Psoas muscle (tissue), 8 donors: ENCODE measurements around the gene RYR1. TPM values are rescaled to one million over a fixed set of nuclear protein-coding genes. Genes with fewer than 3 reads are reported as not detected.
"Not testable (repeated sequence)": the region's sequence is repeated elsewhere in the genome, so short reads cannot be mapped to it uniquely, and the experiment has no call there.

Experiments used
- ATAC-seq, 4 donors: fragments of 200-7000 bp; cut with Tn5 transposase; one replicate each; pipeline ENCODE4 v1.9.1; 2020; ENCODE audit warnings: moderate library complexity in 3 of 4, mild to moderate bottlenecking in 2 of 4
- DNase-seq, 2 donors: peaks; one replicate each; pipeline ENCODE4 v3.0.0-alpha.2; 2020
- H3K27ac ChIP-seq: fragments of 200-600 bp; one replicate; pipeline ENCODE4 v1.8.0; 2022
- H3K27me3 ChIP-seq, 3 donors: fragments of 200-600 bp in 1 of 3; one replicate each; pipeline versions ENCODE4 v1.6.1 to v1.8.0; 2013 to 2022; ENCODE audit warnings: low read length in 2 of 3, mild to moderate bottlenecking in 2 of 3, moderate library complexity in 1 of 3; ENCODE audit not compliant: insufficient read depth in 3 of 3
- H3K36me3 ChIP-seq, 2 donors: fragments of 200-600 bp in 1 of 2; one replicate each; pipeline versions ENCODE4 v1.6.1 to v1.8.0; 2013 to 2022; ENCODE audit warnings: low read depth in 1 of 2, mild to moderate bottlenecking in 1 of 2, moderate library complexity in 1 of 2; ENCODE audit not compliant: insufficient read depth in 1 of 2
- H3K4me1 ChIP-seq: fragments of 200-600 bp; one replicate; pipeline ENCODE4 v1.8.0; 2022
- H3K4me3 ChIP-seq: fragments of 200-600 bp; one replicate; pipeline ENCODE4 v1.8.0; 2022; ENCODE audit warnings: mild to moderate bottlenecking
- H3K9me3 ChIP-seq: fragments of 200-600 bp; one replicate; pipeline ENCODE4 v1.8.0; 2022
- WGBS, 3 donors: extraction: QIAGEN DNeasy Blood & Tissue Kit; methylation state at CpG; one replicate each; pipeline versions ENCODE4 v1.1.6 to v1.1.7; 2013; 5-methylcytosine and 5-hydroxymethylcytosine counted together
- intact Hi-C, 2 donors: fragments of 100-400 bp; cut with DNase I; formaldehyde crosslinking; loops; one replicate each; pipeline versions ENCODE4 v1.11.0 to v1.14.2; 2022
- polyA plus RNA-seq, 3 donors: library from polyadenylated mRNA; stranded (reverse); fragments of 200-250 nt; gene quantifications; one replicate each; pipeline ENCODE4 v1.2.3, GENCODE V29; 2013
- total RNA-seq, 4 donors: library from RNA; stranded (reverse); fragmentation: NEBNext Ultra II Directional in 2 of 4; extraction: Animal tissue kit (Norgen Biotek cat#: 25700) in 2 of 4; gene quantifications; one replicate each; pipeline versions ENCODE4 v1.2.1 to v1.2.4, GENCODE V29; 2021 to 2023
- TF ChIP-seq, protein P1 (sequence below): fragments of 200-600 bp; IDR thresholded peaks from one replicate; pipeline ENCODE4 v1.8.0; 2022; ENCODE audit warnings: antibody characterized with exemption
- donor health status: healthy with polysubstance abuse.
- donor health status: DM: no; HTN: no; CAD: no; lungs with moderate emphysema.
- donor health status: Bipolar disorder and iron deficiency.
- donor health status: healthy.
- donor health status: DM: yes; HTN: yes; CAD: no.
- donor health status: DM: no; HTN: no; CAD: no.
- donor health status: DM: no; HTN: no; CAD: no.
- donor health status: DM: yes; HTN: yes; CAD: no.

RYR1 gene
- total and polyA plus RNA-seq, 7 donors = 56.0 to 1,211 (median 572) TPM

DNA sequence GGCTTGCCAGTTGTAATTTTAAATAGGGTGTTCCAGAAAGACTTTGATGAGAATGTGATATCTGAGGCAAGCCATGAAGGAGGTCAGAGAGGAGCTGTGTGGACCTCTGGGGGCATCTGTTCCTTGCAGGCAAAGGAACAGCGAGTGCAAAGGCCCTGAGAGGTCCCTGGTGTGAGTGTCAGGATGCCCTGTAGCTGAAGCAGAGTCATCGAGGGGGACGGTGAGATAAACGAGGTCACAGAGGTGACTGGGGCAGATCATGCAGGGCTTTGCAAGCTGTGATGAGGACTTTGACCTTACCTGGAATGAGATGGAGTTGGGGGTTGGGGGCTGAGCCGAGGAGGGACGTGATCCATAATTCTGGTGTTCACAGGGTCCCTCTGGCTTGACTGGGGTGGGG is 75.0 kb downstream of the RYR1 start:
- 73 to 76% (median 75%) methylated on average over 6 of the region's 6 CpGs for WGBS, 3 donors
- peaks cover 2 to 96% of the 10 kb centered on the region in 2 donors for H3K36me3 ChIP-seq
- H3K9me3 ChIP-seq = no peaks in the 10 kb centered on the region
- H3K4me1 ChIP-seq = no peaks in the 10 kb centered on the region
- H3K4me3 ChIP-seq = no peak overlapping the region
- H3K27me3 ChIP-seq = no peaks in the 10 kb centered on the region
- ATAC-seq (no peak), DNase-seq (no peak)
- intact Hi-C loops = no loop called here
- TF ChIP-seq, protein P1, sequence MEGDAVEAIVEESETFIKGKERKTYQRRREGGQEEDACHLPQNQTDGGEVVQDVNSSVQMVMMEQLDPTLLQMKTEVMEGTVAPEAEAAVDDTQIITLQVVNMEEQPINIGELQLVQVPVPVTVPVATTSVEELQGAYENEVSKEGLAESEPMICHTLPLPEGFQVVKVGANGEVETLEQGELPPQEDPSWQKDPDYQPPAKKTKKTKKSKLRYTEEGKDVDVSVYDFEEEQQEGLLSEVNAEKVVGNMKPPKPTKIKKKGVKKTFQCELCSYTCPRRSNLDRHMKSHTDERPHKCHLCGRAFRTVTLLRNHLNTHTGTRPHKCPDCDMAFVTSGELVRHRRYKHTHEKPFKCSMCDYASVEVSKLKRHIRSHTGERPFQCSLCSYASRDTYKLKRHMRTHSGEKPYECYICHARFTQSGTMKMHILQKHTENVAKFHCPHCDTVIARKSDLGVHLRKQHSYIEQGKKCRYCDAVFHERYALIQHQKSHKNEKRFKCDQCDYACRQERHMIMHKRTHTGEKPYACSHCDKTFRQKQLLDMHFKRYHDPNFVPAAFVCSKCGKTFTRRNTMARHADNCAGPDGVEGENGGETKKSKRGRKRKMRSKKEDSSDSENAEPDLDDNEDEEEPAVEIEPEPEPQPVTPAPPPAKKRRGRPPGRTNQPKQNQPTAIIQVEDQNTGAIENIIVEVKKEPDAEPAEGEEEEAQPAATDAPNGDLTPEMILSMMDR = no peak
- H3K27ac ChIP-seq = no peak overlapping the region

DNA sequence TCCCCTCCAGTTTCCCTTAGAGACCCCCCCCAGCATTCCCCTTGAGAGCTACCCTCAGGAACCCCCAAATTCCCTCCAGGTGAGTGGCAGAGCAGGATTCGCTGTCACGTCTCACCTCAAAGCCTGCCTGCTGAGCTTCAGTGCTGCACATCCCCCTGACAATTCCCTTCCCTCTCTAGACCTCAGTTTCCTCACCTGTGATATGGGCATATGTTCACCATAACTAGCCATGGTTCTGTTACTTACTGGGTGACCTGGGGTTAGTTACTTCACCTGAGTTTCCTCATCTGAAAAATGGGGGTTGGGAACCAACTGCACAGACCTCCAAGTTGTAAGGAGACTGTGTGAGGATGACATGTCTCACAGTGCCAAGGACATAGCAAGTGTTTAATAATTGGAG is 75.5 kb downstream of the RYR1 start:
- intact Hi-C loops = no loop called here
- H3K9me3 ChIP-seq = no peaks in the 10 kb centered on the region
- 91 to 100% (median 96%) methylated on average over 2 of the region's 2 CpGs for WGBS, 3 donors
- DNase-seq = no peak
- peaks cover 2 to 96% of the 10 kb centered on the region in 2 donors for H3K36me3 ChIP-seq
- no peak for ATAC-seq
- TF ChIP-seq, protein P1 = no peak
- peaks cover 3% of the 10 kb centered on the region for H3K4me1 ChIP-seq
- no peaks in the 10 kb centered on the region for H3K27me3 ChIP-seq
- no peak overlapping the region for H3K4me3 ChIP-seq
- H3K27ac ChIP-seq = no peak overlapping the region

- Histone ChIP-seq H3K9me3 (no peaks in the 10 kb centered on the region), H3K36me3 (peaks cover 0 to 96% of the 10 kb centered on the region in 2 donors), H3K27me3 (no peaks in the 10 kb centered on the region), H3K27ac (no peak overlapping the region), H3K4me1 (peaks cover 3% of the 10 kb centered on the region), H3K4me3 (no peak overlapping the region)
- intact Hi-C loops = no loop called here
- ATAC-seq (no peak), DNase-seq (no peak)
- 83 to 88% (median 87%) methylated on average over 10 of the region's 10 CpGs for WGBS, 3 donors
- TF ChIP-seq, protein P1 = no peak
Measured at GRCh38 chr19:38511074-38511708, 77.7 kb downstream of the RYR1 start.

GRCh38 chr19:38512277-38512676 is 78.8 kb downstream of the RYR1 start:
- peaks cover 3 to 100% of the 10 kb centered on the region in 2 donors for H3K36me3 ChIP-seq
- intact Hi-C loops = no loop called here

DNA sequence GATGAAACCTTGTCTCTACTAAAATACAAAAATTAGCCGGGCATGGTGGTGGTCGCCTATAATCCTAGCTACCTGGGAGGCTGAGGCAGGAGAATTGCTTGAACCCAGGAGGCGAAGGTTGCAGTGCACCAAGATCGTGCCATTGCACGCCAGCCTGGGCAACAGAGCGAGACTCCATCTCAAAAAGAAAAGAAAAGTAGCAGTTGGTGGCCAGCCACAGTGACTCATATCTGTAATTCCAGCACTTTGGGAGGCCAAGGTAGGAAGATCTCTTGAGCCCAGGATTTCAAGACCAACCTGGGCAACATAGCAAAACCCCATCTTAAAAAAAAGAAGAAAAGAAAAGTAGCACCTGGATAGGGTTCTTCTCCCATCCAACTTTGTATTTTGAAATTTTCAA is 79.7 kb downstream of the RYR1 start:
- DNase-seq, intact Hi-C loops, H3K4me1 ChIP-seq, H3K4me3 ChIP-seq, H3K27ac ChIP-seq, H3K27me3 ChIP-seq, ATAC-seq, H3K9me3 ChIP-seq: not testable (repeated sequence)
- peaks cover 3 to 100% of the 10 kb centered on the region in 2 donors for H3K36me3 ChIP-seq
- WGBS, 3 donors = 93 to 99% (median 96%) methylated on average over 6 of the region's 6 CpGs

More at GRCh38 chr19:38512277-38512676, 78.8 kb downstream of the RYR1 start:
- peaks cover 3% of the 10 kb centered on the region for H3K4me1 ChIP-seq
- TF ChIP-seq, protein P1 = no peak
- no peaks in the 10 kb centered on the region for H3K9me3 ChIP-seq
- H3K4me3 ChIP-seq = no peak overlapping the region
- no peak overlapping the region for H3K27ac ChIP-seq
- WGBS, 3 donors = 91 to 94% (median 92%) methylated on average over 19 of the region's 19 CpGs
- no peaks in the 10 kb centered on the region for H3K27me3 ChIP-seq
- ATAC-seq (no peak), DNase-seq (no peak)
